HCT116 (cell line): ENCODE results near the gene THEMIS. TPM values are rescaled to one million over a fixed set of nuclear protein-coding genes. Genes with fewer than 3 reads are reported as not detected.

Source experiments
- ATAC-seq: fragments of 200-7000 bp; cut with Tn5 transposase; 2 replicates; pipeline ENCODE4 v1.9.1; 2020; ENCODE audit warnings: mild to moderate bottlenecking, moderate library complexity
- BruUV-seq: library from RNA; stranded (reverse); fragments of 400-500 nt; replicated peaks from 2 replicates; lab custom pipeline; 2021; lab: Mats Ljungman, UMichigan
- CTCF ChIA-PET: fragments of 300-600 bp; sonication (Branson Sonifier 250); formaldehyde crosslinking; loops from one replicate; lab custom pipeline; 2021; ENCODE audit warnings: antibody characterized with exemption; lab: Charles Lee
- POLR2A ChIA-PET: fragments of 300-600, 350-600 bp; sonication (Branson Sonifier 250); formaldehyde crosslinking; loops from one replicate; lab custom pipeline; 2021; ENCODE audit warnings: antibody characterized with exemption; lab: Charles Lee
- RAD21 ChIA-PET, 2 experiments: fragments of 300-600 bp; sonication (Branson Sonifier 250); formaldehyde crosslinking; loops; one replicate each; lab custom pipeline; 2023; ENCODE audit warnings: low total read pairs in 2 of 2; ENCODE audit not compliant: uncharacterized antibody in 2 of 2, unreplicated experiment in 2 of 2, low non-redundant PET in 1 of 2; lab: Charles Lee
- DNase-seq: peaks from one replicate; pipeline ENCODE4 v3.0.0-alpha.2; 2010; ENCODE audit warnings: low read depth, low spot score
- H2AFZ ChIP-seq: fragments of 200-600 bp; shearing (Covaris generic), sonication (generic); 2 replicates; pipeline ENCODE4 v1.6.1; 2017; ENCODE audit warnings: low read depth, mixed run types, mixed read lengths, antibody characterized with exemption, low read length; ENCODE audit not compliant: poor library complexity, severe bottlenecking
- H3K27ac ChIP-seq: 2 replicates; pipeline ENCODE4 v1.5.1; 2012; ENCODE audit warnings: low read depth, low read length
- H3K27me3 ChIP-seq: fragments of 200-600 bp; sonication (generic); 2 replicates; pipeline ENCODE4 v1.6.1; 2016; ENCODE audit warnings: mixed run types, low read length, mixed read lengths; ENCODE audit not compliant: insufficient read depth
- H3K36me3 ChIP-seq, 2 experiments: fragments of 200-500 bp in 1 of 2; fragments of 200-600 bp in 1 of 2; sonication (Bioruptor generic) in 1 of 2; sonication (generic) in 1 of 2; 2 replicates each; pipeline versions ENCODE4 v1.5.1 to v1.6.1; 2014 to 2016; ENCODE audit warnings: low read length in 2 of 2, inconsistent platforms in 1 of 2, mixed read lengths in 1 of 2, mixed run types in 1 of 2; ENCODE audit not compliant: insufficient read depth in 2 of 2, control insufficient read depth in 1 of 2
- H3K4me1 ChIP-seq, 2 experiments: fragments of 200-600 bp in 1 of 2; sonication (generic) in 1 of 2; 2 replicates each; pipeline versions ENCODE4 v1.5.1 to v1.6.1; 2012 to 2017; ENCODE audit warnings: low read length in 2 of 2, inconsistent platforms in 1 of 2, mild to moderate bottlenecking in 1 of 2, mixed read lengths in 1 of 2, mixed run types in 1 of 2, moderate library complexity in 1 of 2; ENCODE audit not compliant: insufficient read depth in 2 of 2, control insufficient read depth in 1 of 2
- H3K4me2 ChIP-seq: fragments of 200-600 bp; sonication (generic); 2 replicates; pipeline ENCODE4 v1.6.1; 2017; ENCODE audit warnings: mixed run types, low read length, mixed read lengths
- H3K4me3 ChIP-seq, 2 experiments: fragments of 200-600 bp in 1 of 2; sonication (generic) in 1 of 2; replicated peaks in 1 of 2; 2 replicates each; pipeline ENCODE4 v1.5.1; 2011 to 2016; ENCODE audit warnings: low read length in 2 of 2, control low read depth in 1 of 2, low read depth in 1 of 2, mild to moderate bottlenecking in 1 of 2, mixed read lengths in 1 of 2, mixed run types in 1 of 2
- H3K79me2 ChIP-seq: fragments of 200-600 bp; sonication (generic); 2 replicates; pipeline ENCODE4 v1.6.1; 2017; ENCODE audit warnings: mild to moderate bottlenecking, mixed run types, low read length, moderate library complexity, mixed read lengths; ENCODE audit not compliant: insufficient read depth
- H3K9ac ChIP-seq: fragments of 200-600 bp; sonication (generic); 2 replicates; pipeline ENCODE4 v1.6.1; 2016; ENCODE audit warnings: low read length, mixed read lengths
- H3K9me2 ChIP-seq: fragments of 200-600 bp; sonication (generic), shearing (Covaris generic); 2 replicates; pipeline ENCODE4 v1.6.1; 2017; ENCODE audit warnings: mixed run types, mild to moderate bottlenecking, moderate library complexity; ENCODE audit not compliant: insufficient read depth
- H3K9me3 ChIP-seq, 2 experiments: fragments of 200-500 bp in 1 of 2; fragments of 200-600 bp in 1 of 2; sonication (Bioruptor generic) in 1 of 2; sonication (generic) in 1 of 2; 2 replicates each; pipeline ENCODE4 v1.6.1; 2014 to 2017; ENCODE audit warnings: low read length in 2 of 2, mixed read lengths in 2 of 2, inconsistent platforms in 1 of 2, low read depth in 1 of 2, mild to moderate bottlenecking in 1 of 2, mixed run types in 1 of 2, moderate library complexity in 1 of 2; ENCODE audit not compliant: control insufficient read depth in 1 of 2, insufficient read depth in 1 of 2
- H4K20me1 ChIP-seq: fragments of 200-600 bp; sonication (generic), shearing (Covaris generic); 2 replicates; pipeline ENCODE4 v1.6.1; 2017; ENCODE audit warnings: mixed run types, mild to moderate bottlenecking, moderate library complexity; ENCODE audit not compliant: insufficient read depth
- CEBPB ChIP-seq: IDR thresholded peaks from 2 replicates; pipeline ENCODE4 v1.6.1; 2012; ENCODE audit warnings: low read depth
- EGR1 ChIP-seq: IDR thresholded peaks from 2 replicates; pipeline ENCODE4 v1.6.1; 2012; ENCODE audit warnings: low read depth
- EZH2phosphoT487 ChIP-seq: fragments of 200-600 bp; IDR thresholded peaks from 2 replicates; pipeline ENCODE4 v1.6.1; 2018; ENCODE audit warnings: antibody characterized with exemption, borderline replicate concordance
- FOSL1 ChIP-seq: IDR thresholded peaks from 2 replicates; pipeline ENCODE4 v1.6.1; 2012; ENCODE audit warnings: low read depth
- POLR2AphosphoS5 ChIP-seq: IDR thresholded peaks from 2 replicates; pipeline ENCODE4 v1.6.1; 2011; ENCODE audit warnings: mild to moderate bottlenecking, low read depth, low read length, moderate library complexity
- SP1 ChIP-seq: IDR thresholded peaks from 2 replicates; pipeline ENCODE4 v1.6.1; 2012; ENCODE audit warnings: low read depth
- SRF ChIP-seq: IDR thresholded peaks from 2 replicates; pipeline ENCODE4 v1.6.1; 2012; ENCODE audit warnings: low read depth
- TCF7L2 ChIP-seq: IDR thresholded peaks from 2 replicates; pipeline ENCODE4 v1.7.0; 2011; ENCODE audit warnings: borderline replicate concordance, inconsistent platforms; ENCODE audit not compliant: insufficient read depth, insufficient read length; ENCODE audit errors: extremely low read depth
- YY1 ChIP-seq: IDR thresholded peaks from 2 replicates; pipeline ENCODE4 v1.6.1; 2011; ENCODE audit warnings: low read length, low read depth, moderate library complexity, mild to moderate bottlenecking; ENCODE audit not compliant: insufficient replicate concordance; ENCODE audit errors: extremely low read depth
- ZFX ChIP-seq: fragments of 450-650 bp; IDR thresholded peaks from 2 replicates; pipeline ENCODE4 v1.6.1; 2017
- intact Hi-C: fragments of 100-400 bp; cut with micrococcal nuclease; formaldehyde crosslinking; loops from 2 replicates; pipeline ENCODE4 v1.10.0; 2022
- total RNA-seq: library from RNA; stranded (reverse); gene quantifications from one replicate; pipeline ENCODE4 v1.2.1, GENCODE V29; 2021; ENCODE audit not compliant: unreplicated experiment
- TF ChIP-seq, protein P1 (sequence below): IDR thresholded peaks from 2 replicates; pipeline ENCODE4 v1.6.1; 2012; ENCODE audit warnings: low read depth

The THEMIS gene
- total RNA-seq, 1 experiment from 2014 or later = 0.20 TPM

DNA sequence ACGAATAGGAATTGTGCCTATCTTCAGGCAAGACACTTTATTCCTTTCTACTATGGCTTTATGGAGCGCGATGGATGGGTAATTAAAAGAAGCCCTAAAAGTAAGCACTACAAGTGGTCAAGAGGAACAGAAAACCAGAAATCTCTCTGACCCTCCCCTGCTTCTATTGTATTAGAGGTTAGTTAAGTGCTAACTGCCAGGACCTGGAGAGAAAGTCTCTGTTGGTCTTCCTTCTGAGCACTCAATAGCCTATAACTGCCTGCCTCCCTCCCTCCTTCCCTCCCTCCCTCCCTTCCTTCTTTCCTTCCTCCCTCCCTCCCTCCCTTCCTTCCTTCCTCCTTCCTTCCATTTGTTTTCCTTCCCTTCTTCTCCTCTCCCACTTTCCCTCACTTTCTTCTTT, 190.2 kb downstream of the THEMIS start:
- H2AFZ ChIP-seq = no peak overlapping the region
- no peak overlapping the region for H3K9ac ChIP-seq
- DNase-seq = no peak
- BruUV-seq = no TSS peak
- CTCF ChIA-PET = no interaction called here
- intact Hi-C loops = no loop called here
- ATAC-seq = no peak
- RAD21 ChIA-PET = no interaction called here
- no peak overlapping the region for H3K4me3 ChIP-seq
- H3K9me2 ChIP-seq = no peaks in the 10 kb centered on the region
- no peaks in the 10 kb centered on the region for H3K4me1 ChIP-seq
- H3K79me2 ChIP-seq = no peaks in the 10 kb centered on the region
- H4K20me1 ChIP-seq = no peaks in the 10 kb centered on the region
- H3K36me3 ChIP-seq = no peaks in the 10 kb centered on the region
- TF ChIP-seq FOSL1 (no peak), ZFX (no peak), SP1 (no peak), POLR2AphosphoS5 (no peak), TCF7L2 (no peak), YY1 (no peak), CEBPB (no peak), SRF (no peak), EGR1 (no peak), EZH2phosphoT487 (no peak)
- TF ChIP-seq, protein P1, sequence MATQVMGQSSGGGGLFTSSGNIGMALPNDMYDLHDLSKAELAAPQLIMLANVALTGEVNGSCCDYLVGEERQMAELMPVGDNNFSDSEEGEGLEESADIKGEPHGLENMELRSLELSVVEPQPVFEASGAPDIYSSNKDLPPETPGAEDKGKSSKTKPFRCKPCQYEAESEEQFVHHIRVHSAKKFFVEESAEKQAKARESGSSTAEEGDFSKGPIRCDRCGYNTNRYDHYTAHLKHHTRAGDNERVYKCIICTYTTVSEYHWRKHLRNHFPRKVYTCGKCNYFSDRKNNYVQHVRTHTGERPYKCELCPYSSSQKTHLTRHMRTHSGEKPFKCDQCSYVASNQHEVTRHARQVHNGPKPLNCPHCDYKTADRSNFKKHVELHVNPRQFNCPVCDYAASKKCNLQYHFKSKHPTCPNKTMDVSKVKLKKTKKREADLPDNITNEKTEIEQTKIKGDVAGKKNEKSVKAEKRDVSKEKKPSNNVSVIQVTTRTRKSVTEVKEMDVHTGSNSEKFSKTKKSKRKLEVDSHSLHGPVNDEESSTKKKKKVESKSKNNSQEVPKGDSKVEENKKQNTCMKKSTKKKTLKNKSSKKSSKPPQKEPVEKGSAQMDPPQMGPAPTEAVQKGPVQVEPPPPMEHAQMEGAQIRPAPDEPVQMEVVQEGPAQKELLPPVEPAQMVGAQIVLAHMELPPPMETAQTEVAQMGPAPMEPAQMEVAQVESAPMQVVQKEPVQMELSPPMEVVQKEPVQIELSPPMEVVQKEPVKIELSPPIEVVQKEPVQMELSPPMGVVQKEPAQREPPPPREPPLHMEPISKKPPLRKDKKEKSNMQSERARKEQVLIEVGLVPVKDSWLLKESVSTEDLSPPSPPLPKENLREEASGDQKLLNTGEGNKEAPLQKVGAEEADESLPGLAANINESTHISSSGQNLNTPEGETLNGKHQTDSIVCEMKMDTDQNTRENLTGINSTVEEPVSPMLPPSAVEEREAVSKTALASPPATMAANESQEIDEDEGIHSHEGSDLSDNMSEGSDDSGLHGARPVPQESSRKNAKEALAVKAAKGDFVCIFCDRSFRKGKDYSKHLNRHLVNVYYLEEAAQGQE = no peak
- no peaks in the 10 kb centered on the region for H3K27me3 ChIP-seq
- no peak overlapping the region for H3K4me2 ChIP-seq
- H3K9me3 ChIP-seq = no peaks in the 10 kb centered on the region
- no peak overlapping the region for H3K27ac ChIP-seq
- POLR2A ChIA-PET = no interaction called here
